ACC112 (cell line): Measurements from ENCODE around the gene SMC1A.
"Not testable (repeated sequence)": the region's sequence is repeated elsewhere in the genome, so short reads cannot be mapped to it uniquely, and the experiment has no call there.

Source experiments
- H2AFZ ChIP-seq: fragments of 200-600 bp; sonication (generic); one replicate; pipeline ENCODE4 v1.6.0; 2017; ENCODE audit warnings: antibody characterized with exemption, low read length; ENCODE audit not compliant: unreplicated experiment
- H3K27ac ChIP-seq: fragments of 200-600 bp; sonication (generic); 2 replicates; pipeline ENCODE4 v1.5.1; 2014; ENCODE audit warnings: low read depth, mild to moderate bottlenecking, antibody characterized with exemption, low read length, moderate library complexity
- H3K27me3 ChIP-seq: fragments of 200-600 bp; sonication (generic); 2 replicates; pipeline ENCODE4 v1.6.1; 2014; ENCODE audit warnings: mild to moderate bottlenecking, antibody characterized with exemption, low read length, moderate library complexity, mixed read lengths; ENCODE audit not compliant: insufficient read depth
- H3K36me3 ChIP-seq: fragments of 200-600 bp; sonication (generic); 2 replicates; pipeline ENCODE4 v1.6.1; 2016; ENCODE audit warnings: mild to moderate bottlenecking, antibody characterized with exemption, low read length, moderate library complexity, mixed read lengths; ENCODE audit not compliant: insufficient read depth
- H3K4me1 ChIP-seq: fragments of 200-600 bp; sonication (generic); one replicate; pipeline ENCODE4 v1.6.1; 2016; ENCODE audit warnings: low read length, mixed read lengths; ENCODE audit not compliant: insufficient read depth, unreplicated experiment, control insufficient read depth
- H3K4me3 ChIP-seq: fragments of 200-600 bp; sonication (generic); 2 replicates; pipeline ENCODE4 v1.5.1; 2014; ENCODE audit warnings: mild to moderate bottlenecking, low read depth, low read length
- H3K79me2 ChIP-seq: fragments of 200-600 bp; sonication (generic); one replicate; pipeline ENCODE4 v1.6.0; 2016; ENCODE audit warnings: low read length; ENCODE audit not compliant: control insufficient read depth, unreplicated experiment, insufficient read depth

Gene SMC1A

GRCh38 chrX:53421772-53422085 lies 725 bp downstream of the SMC1A start:
- Histone ChIP-seq H3K4me1 (no peaks in the 10 kb centered on the region), H3K4me3 (peak overlapping the region; percentile 90), H3K79me2 (peaks cover 44% of the 10 kb centered on the region), H2AFZ (no peak overlapping the region), H3K27me3 (no peaks in the 10 kb centered on the region), H3K27ac (peak overlapping the region; percentile 97), H3K36me3 (no peaks in the 10 kb centered on the region)

DNA sequence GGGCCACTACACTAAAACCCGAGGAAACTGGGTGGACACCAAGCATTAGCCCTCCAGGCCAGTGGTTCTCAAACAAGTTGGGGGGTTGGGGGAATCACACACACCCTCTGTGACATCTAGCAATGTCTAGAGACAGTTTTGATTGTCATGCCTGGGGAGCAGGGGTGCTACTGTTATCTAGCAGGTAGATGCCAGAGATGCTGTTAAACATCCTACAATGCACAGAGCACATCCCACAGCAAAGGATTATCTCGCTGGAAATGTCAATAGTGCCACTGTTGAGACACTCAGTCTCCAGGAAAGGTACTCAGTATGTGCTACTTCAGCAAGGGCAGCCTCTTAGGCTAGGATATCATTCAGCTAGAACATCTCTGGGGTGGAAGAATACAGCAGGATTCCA lies 1.3 kb downstream of the SMC1A start:
- Histone ChIP-seq H3K27ac (peak overlapping the region; percentile 97; the same call in 1 of the 2 replicates), H3K4me1 (no peaks in the 10 kb centered on the region), H3K79me2 (peaks cover 49% of the 10 kb centered on the region)

DNA sequence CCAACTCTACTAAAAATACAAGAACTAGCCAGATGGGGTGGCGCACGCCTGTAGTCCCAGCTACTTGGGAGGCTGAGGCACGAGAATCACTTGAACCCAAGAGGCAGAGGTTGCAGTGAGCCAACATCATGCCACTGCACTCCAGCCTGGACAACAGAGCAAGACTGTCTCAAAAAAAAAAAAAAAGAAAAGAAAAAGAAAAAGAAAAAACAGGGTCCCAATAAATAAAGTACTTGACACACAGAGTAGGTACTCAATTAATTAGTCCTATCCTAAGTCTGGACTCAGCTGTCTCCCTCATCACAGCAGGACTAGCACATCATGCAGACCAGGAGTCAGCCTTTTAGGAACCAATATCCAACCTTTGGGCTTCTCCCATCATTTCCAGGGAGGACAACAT lies 2.1 kb downstream of the SMC1A start:
- H3K27me3 ChIP-seq, H3K27ac ChIP-seq, H3K4me1 ChIP-seq, H3K36me3 ChIP-seq, H2AFZ ChIP-seq: not testable (repeated sequence)
- Histone ChIP-seq H3K79me2 (peaks cover 49% of the 10 kb centered on the region), H3K4me3 (peak overlapping the region; percentile 90)

More for the DNA sequence above, 1.3 kb downstream of the SMC1A start:
- no peak overlapping the region for H2AFZ ChIP-seq
- peak overlapping the region; percentile 90 for H3K4me3 ChIP-seq
- H3K36me3 ChIP-seq = no peaks in the 10 kb centered on the region
- no peaks in the 10 kb centered on the region for H3K27me3 ChIP-seq

- Histone ChIP-seq H3K4me1 (no peaks in the 10 kb centered on the region), H3K27me3 (no peaks in the 10 kb centered on the region), H3K79me2 (peaks cover 21% of the 10 kb centered on the region), H3K4me3 (no peak overlapping the region), H2AFZ (no peak overlapping the region), H3K27ac (no peak overlapping the region), H3K36me3 (no peaks in the 10 kb centered on the region)
These were observed 10.0 kb downstream of the SMC1A start for GRCh38 chrX:53412446-53412845.

GRCh38 chrX:53403535-53403934 lies 18.9 kb downstream of the SMC1A start:
- Histone ChIP-seq H3K36me3 (peaks cover 5% of the 10 kb centered on the region; the same call in 1 of the 2 replicates), H3K27ac (no peak overlapping the region), H2AFZ (no peak overlapping the region), H3K79me2 (no peaks in the 10 kb centered on the region), H3K4me3 (no peak overlapping the region), H3K4me1 (no peaks in the 10 kb centered on the region), H3K27me3 (no peaks in the 10 kb centered on the region)

- Histone ChIP-seq H3K36me3 (peaks cover 9% of the 10 kb centered on the region), H3K4me1 (no peaks in the 10 kb centered on the region), H3K27me3 (no peaks in the 10 kb centered on the region), H3K27ac (no peak overlapping the region), H3K79me2 (no peaks in the 10 kb centered on the region), H2AFZ (no peak overlapping the region), H3K4me3 (no peak overlapping the region)
These were observed 24.2 kb downstream of the SMC1A start for GRCh38 chrX:53398216-53398615.

DNA sequence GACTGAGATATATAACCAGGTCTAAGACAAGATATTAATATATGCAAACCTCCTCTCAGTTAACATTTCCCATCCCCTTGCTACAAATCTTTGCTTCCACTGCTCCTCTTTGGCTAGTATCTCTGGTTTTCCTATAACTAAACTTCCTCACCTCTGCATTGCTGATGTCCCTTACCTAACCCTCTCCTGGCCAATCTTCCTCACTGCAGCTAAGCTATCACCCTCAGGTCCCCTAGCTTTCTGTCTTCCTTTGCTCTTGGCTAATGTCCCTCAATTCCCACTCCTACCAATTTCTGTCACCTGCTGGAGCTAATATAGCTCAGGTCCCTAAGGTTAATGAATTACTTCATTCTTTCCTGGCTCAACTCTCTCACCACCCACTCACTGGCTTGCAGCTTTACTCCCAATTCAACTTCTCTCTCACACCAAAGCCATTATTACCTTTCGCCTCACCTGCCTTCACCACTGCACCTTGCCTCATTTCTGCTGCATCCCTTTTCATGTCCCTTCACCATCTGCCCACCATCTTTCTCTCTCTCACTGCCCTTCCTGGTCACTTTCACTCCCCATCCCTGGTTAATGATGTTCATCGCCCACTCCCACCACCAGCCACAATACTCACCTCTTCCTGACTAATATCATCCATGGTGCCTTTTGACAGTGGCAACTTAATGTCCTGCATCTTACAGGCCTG lies 26.7 kb downstream of the SMC1A start:
- no peaks in the 10 kb centered on the region for H3K79me2 ChIP-seq
- H3K27me3 ChIP-seq = no peaks in the 10 kb centered on the region
- H3K4me3 ChIP-seq = no peak overlapping the region
- H3K36me3 ChIP-seq = peaks cover 9% of the 10 kb centered on the region
- no peak overlapping the region for H3K27ac ChIP-seq
- no peak overlapping the region for H2AFZ ChIP-seq
- no peaks in the 10 kb centered on the region for H3K4me1 ChIP-seq

GRCh38 chrX:53383376-53384076 lies 38.9 kb downstream of the SMC1A start:
- H3K4me1 ChIP-seq = no peaks in the 10 kb centered on the region
- H2AFZ ChIP-seq = no peak overlapping the region
- no peak overlapping the region for H3K4me3 ChIP-seq
- H3K27ac ChIP-seq = no peak overlapping the region
- no peaks in the 10 kb centered on the region for H3K27me3 ChIP-seq
- H3K36me3 ChIP-seq = no peaks in the 10 kb centered on the region
- no peaks in the 10 kb centered on the region for H3K79me2 ChIP-seq

- H3K4me1 ChIP-seq = no peaks in the 10 kb centered on the region
- H3K4me3 ChIP-seq = no peak overlapping the region
- H3K36me3 ChIP-seq = no peaks in the 10 kb centered on the region
- no peaks in the 10 kb centered on the region for H3K79me2 ChIP-seq
- no peak overlapping the region for H3K27ac ChIP-seq
- H2AFZ ChIP-seq = no peak overlapping the region
- H3K27me3 ChIP-seq = no peaks in the 10 kb centered on the region
These were observed 42.7 kb downstream of the SMC1A start for GRCh38 chrX:53379747-53380146.

GRCh38 chrX:53379008-53379710 lies 43.3 kb downstream of the SMC1A start:
- no peak overlapping the region for H2AFZ ChIP-seq
- no peaks in the 10 kb centered on the region for H3K4me1 ChIP-seq
- H3K27ac ChIP-seq = no peak overlapping the region
- no peaks in the 10 kb centered on the region for H3K79me2 ChIP-seq
- no peaks in the 10 kb centered on the region for H3K27me3 ChIP-seq
- no peak overlapping the region for H3K4me3 ChIP-seq
- H3K36me3 ChIP-seq = no peaks in the 10 kb centered on the region

- no peaks in the 10 kb centered on the region for H3K79me2 ChIP-seq
- no peaks in the 10 kb centered on the region for H3K27me3 ChIP-seq
- no peaks in the 10 kb centered on the region for H3K4me1 ChIP-seq
- no peak overlapping the region for H3K27ac ChIP-seq
- no peak overlapping the region for H2AFZ ChIP-seq
- H3K36me3 ChIP-seq = no peaks in the 10 kb centered on the region
- H3K4me3 ChIP-seq = no peak overlapping the region
These were observed 45.0 kb downstream of the SMC1A start for GRCh38 chrX:53377464-53377863.
